Measurements from ENCODE around the gene SLC16A13. TPM values are rescaled to one million over a fixed set of nuclear protein-coding genes. Genes with fewer than 3 reads are reported as not detected.
"Not testable (repeated sequence)": the region's sequence is repeated elsewhere in the genome, so short reads cannot be mapped to it uniquely, and the experiment has no call there.

Gene SLC16A13
- total RNA-seq, 1 donor from 2014 or later = not detected

GRCh38 chr17:7064261-7064660, 28.4 kb downstream of the SLC16A13 start:
- DNase-seq (ENCODE audit: low spot score) = peak; percentile 27

GRCh38 chr17:7067198-7067597, 31.4 kb downstream of the SLC16A13 start:
- no peak for DNase-seq (ENCODE audit: low spot score)

- DNase-seq (ENCODE audit: low spot score) = no peak
Observed at GRCh38 chr17:7068268-7068667, 32.5 kb downstream of the SLC16A13 start.

- no peak for DNase-seq (ENCODE audit: low spot score)
Observed at GRCh38 chr17:7070712-7071111, 34.9 kb downstream of the SLC16A13 start.

GRCh38 chr17:7072406-7072805, 36.6 kb downstream of the SLC16A13 start:
- no peak for DNase-seq (ENCODE audit: low spot score)

- DNase-seq (ENCODE audit: low spot score) = no peak
Observed at GRCh38 chr17:7074931-7075330, 39.1 kb downstream of the SLC16A13 start.

- no peak for DNase-seq (ENCODE audit: low spot score)
Observed at GRCh38 chr17:7077911-7078546, 42.2 kb downstream of the SLC16A13 start.

- DNase-seq (ENCODE audit: low spot score) = no peak
Observed at GRCh38 chr17:7078711-7079110, 42.9 kb downstream of the SLC16A13 start.

GRCh38 chr17:7079581-7080455, 44.0 kb downstream of the SLC16A13 start, which contains the start of gene CLEC10A:
Gene CLEC10A (minus strand): TSS chr17:7080251. CDS start chr17:7078812, 1,439 bp downstream.
- no peak for DNase-seq (ENCODE audit: low spot score)

GRCh38 chr17:7080456-7081041, 44.7 kb downstream of the SLC16A13 start:
- DNase-seq (ENCODE audit: low spot score) = no peak

- DNase-seq (ENCODE audit: low spot score) = no peak
Observed at GRCh38 chr17:7081341-7082062, 45.7 kb downstream of the SLC16A13 start.

GRCh38 chr17:7083592-7083991, 47.8 kb downstream of the SLC16A13 start:
- DNase-seq (ENCODE audit: low spot score) = no peak

- DNase-seq (ENCODE audit: low spot score) = no peak
Observed at GRCh38 chr17:7084088-7084487, 48.3 kb downstream of the SLC16A13 start.

- peak; percentile 73 for DNase-seq (ENCODE audit: low spot score)
Observed at GRCh38 chr17:7088442-7088841, 52.6 kb downstream of the SLC16A13 start.

GRCh38 chr17:7089570-7089969, 53.8 kb downstream of the SLC16A13 start:
- not testable (repeated sequence) for DNase-seq (ENCODE audit: low spot score)

Other genes with a start within 250 kb of the SLC16A13 start
- gene TEKT1, start 204.3 kb upstream of the SLC16A13 start, total RNA-seq (ENCODE audit: insufficient read depth, low replicate concordance) = 0.72 TPM
- gene ALOX12, start 40.0 kb upstream of the SLC16A13 start, total RNA-seq (ENCODE audit: insufficient read depth, low replicate concordance) = not detected
- 12.8 TPM for gene RNASEK, start 23.4 kb upstream of the SLC16A13 start, total RNA-seq (ENCODE audit: insufficient read depth, low replicate concordance)
- 35.2 TPM for gene BCL6B, start 13.0 kb upstream of the SLC16A13 start, total RNA-seq (ENCODE audit: insufficient read depth, low replicate concordance)
- 2.9 TPM for gene SLC16A11, start 8.1 kb downstream of the SLC16A13 start, total RNA-seq (ENCODE audit: insufficient read depth, low replicate concordance)
- gene CLEC10A, start 44.2 kb downstream of the SLC16A13 start, total RNA-seq (ENCODE audit: insufficient read depth, low replicate concordance) = not detected
- gene ASGR2, start 78.8 kb downstream of the SLC16A13 start, total RNA-seq (ENCODE audit: insufficient read depth, low replicate concordance) = not detected
- 1.2 TPM for gene ASGR1, start 143.4 kb downstream of the SLC16A13 start, total RNA-seq (ENCODE audit: insufficient read depth, low replicate concordance)
- 18.3 TPM for gene DLG4, start 183.8 kb downstream of the SLC16A13 start, total RNA-seq (ENCODE audit: insufficient read depth, low replicate concordance)
- 147 TPM for gene ACADVL, start 183.9 kb downstream of the SLC16A13 start, total RNA-seq (ENCODE audit: insufficient read depth, low replicate concordance)
- gene DVL2, start 198.5 kb downstream of the SLC16A13 start, total RNA-seq (ENCODE audit: insufficient read depth, low replicate concordance) = 64.8 TPM
- gene PHF23, start 203.4 kb downstream of the SLC16A13 start, total RNA-seq (ENCODE audit: insufficient read depth, low replicate concordance) = 29.1 TPM
- gene GABARAP, start 206.4 kb downstream of the SLC16A13 start, total RNA-seq (ENCODE audit: insufficient read depth, low replicate concordance) = 240 TPM
- gene CTDNEP1, start 215.7 kb downstream of the SLC16A13 start, total RNA-seq (ENCODE audit: insufficient read depth, low replicate concordance) = 15.4 TPM
- 13.7 TPM for gene ELP5, start 216.2 kb downstream of the SLC16A13 start, total RNA-seq (ENCODE audit: insufficient read depth, low replicate concordance)
- 14.2 TPM for gene CLDN7, start 226.5 kb downstream of the SLC16A13 start, total RNA-seq (ENCODE audit: insufficient read depth, low replicate concordance)
- gene SLC2A4, start 245.7 kb downstream of the SLC16A13 start, total RNA-seq (ENCODE audit: insufficient read depth, low replicate concordance) = 7.7 TPM

Measured in umbilical cord (tissue), 2 donors.